Tibial nerve (tissue), 4 donors: ENCODE data around the gene SMIM29. TPM values are rescaled to one million over a fixed set of nuclear protein-coding genes. Genes with fewer than 3 reads are reported as not detected.
A peak's percentile ranks its signal among the peaks of the same experiment; 100 is the strongest.

Source experiments
- DNase-seq, 2 donors: peaks; one replicate each; pipeline ENCODE4 v3.0.0-alpha.2; 2019; ENCODE audit warnings: low spot score in 2 of 2
- H3K27ac ChIP-seq, 4 donors: fragments of 200-600 bp; sonication (generic) in 3 of 4; one replicate each; pipeline ENCODE4 v1.5.1; 2017 to 2019; ENCODE audit warnings: mild to moderate bottlenecking in 1 of 4
- H3K27me3 ChIP-seq, 2 donors: fragments of 200-600 bp; sonication (generic) in 1 of 2; one replicate each; pipeline versions ENCODE4 v1.5.1 to v1.6.0; 2017 to 2019
- H3K36me3 ChIP-seq, 3 donors: fragments of 200-600 bp; sonication (generic); one replicate each; pipeline ENCODE4 v1.5.1; 2018 to 2019
- H3K4me1 ChIP-seq, 4 donors: fragments of 200-600 bp; sonication (generic) in 3 of 4; one replicate each; pipeline ENCODE4 v1.5.1; 2017 to 2019
- H3K4me3 ChIP-seq, 4 donors: fragments of 200-600 bp; sonication (generic) in 3 of 4; one replicate each; pipeline ENCODE4 v1.5.1; 2017 to 2019; ENCODE audit warnings: mild to moderate bottlenecking in 1 of 4, moderate library complexity in 1 of 4
- H3K9me3 ChIP-seq, 4 donors: fragments of 200-600 bp; sonication (generic) in 3 of 4; one replicate each; pipeline ENCODE4 v1.5.1; 2017 to 2019
- CTCF ChIP-seq, 5 experiments: fragments of 200-600 bp in 3 of 5; fragments of 450-650 bp in 2 of 5; sonication (generic) in 3 of 5; IDR thresholded peaks; one replicate each; pipeline ENCODE4 v1.5.1; 2016 to 2019; ENCODE audit warnings: antibody characterized with exemption in 5 of 5, mild to moderate bottlenecking in 3 of 5, moderate library complexity in 2 of 5
- EP300 ChIP-seq, 2 donors: sonication (generic); formaldehyde crosslinking; IDR thresholded peaks; one replicate each; pipeline ENCODE4 v1.6.1; 2017; ENCODE audit warnings: antibody characterized with exemption in 2 of 2, mild to moderate bottlenecking in 1 of 2
- POLR2A ChIP-seq, 2 donors: fragments of 450-650 bp; IDR thresholded peaks; one replicate each; pipeline ENCODE4 v1.6.1; 2017; ENCODE audit warnings: antibody characterized with exemption in 2 of 2, mild to moderate bottlenecking in 2 of 2, moderate library complexity in 2 of 2
- WGBS, 2 donors: methylation state at CpG; one replicate each; pipeline ENCODE4 v1.1.5; 2018; 5-methylcytosine and 5-hydroxymethylcytosine counted together
- total RNA-seq, 4 donors: library from RNA; depleted of rRNA; stranded (reverse); fragments of >200 nt; gene quantifications; one replicate each; pipeline ENCODE4 v1.1.0, GENCODE V29; 2016

The SMIM29 gene
- total RNA-seq, 4 donors from 2014 or later = 36.3 to 51.9 (median 42.9) TPM

- DNase-seq = peak in 1 of 2 donors; percentile 32
These were observed 13.3 kb downstream of the SMIM29 start for GRCh38 chr6:34235307-34236130.

GRCh38 chr6:34234667-34235306, 14.0 kb downstream of the SMIM29 start:
- DNase-seq = no peak
- Histone ChIP-seq H3K4me1 (peaks cover 0 to 40% (median 13%) of the 10 kb centered on the region in 4 donors), H3K27ac (peak overlapping the region in 3 of 4 donors; percentile 82 to 93 (median 90)), H3K4me3 (peak overlapping the region in 1 of 4 donors; percentile 58), H3K36me3 (no peaks in the 10 kb centered on the region), H3K27me3 (no peaks in the 10 kb centered on the region), H3K9me3 (no peaks in the 10 kb centered on the region)
- WGBS, 2 donors = 65 to 74% methylated on average over 30 to 53 of the region's 53 CpGs
- TF ChIP-seq EP300 (IDR thresholded peaks at IDR 0.05) = no peak
- TF ChIP-seq POLR2A (IDR thresholded peaks at IDR 0.05) = no peak
- TF ChIP-seq CTCF (IDR thresholded peaks at IDR 0.05) = no peak

More at GRCh38 chr6:34235307-34236130, 13.3 kb downstream of the SMIM29 start:
- H3K36me3 ChIP-seq = peaks cover 0 to 2% (median 0%) of the 10 kb centered on the region in 3 donors
- H3K4me1 ChIP-seq = peaks cover 0 to 42% (median 13%) of the 10 kb centered on the region in 4 donors
- peak overlapping the region; percentile 78 to 93 (median 86) for H3K27ac ChIP-seq
- H3K4me3 ChIP-seq = peak overlapping the region; percentile 51 to 73 (median 64)
- 24 to 29% methylated on average over 18 to 41 of the region's 75 CpGs for WGBS, 2 donors
- no peaks in the 10 kb centered on the region for H3K27me3 ChIP-seq
- no peaks in the 10 kb centered on the region for H3K9me3 ChIP-seq
- TF ChIP-seq POLR2A (IDR thresholded peaks at IDR 0.05) = peak in 1 of 2 donors; percentile 8
- no peak for TF ChIP-seq EP300 (IDR thresholded peaks at IDR 0.05)
- peak in 1 of 5 experiments; percentile 14 for TF ChIP-seq CTCF (IDR thresholded peaks at IDR 0.05)

- no peaks in the 10 kb centered on the region for H3K36me3 ChIP-seq
- WGBS, 2 donors = 90 to 91% methylated on average over 7 of the region's 7 CpGs
- peaks cover 0 to 34% (median 13%) of the 10 kb centered on the region in 4 donors for H3K4me1 ChIP-seq
- TF ChIP-seq CTCF (IDR thresholded peaks at IDR 0.05) = no peak
- no peak for TF ChIP-seq POLR2A (IDR thresholded peaks at IDR 0.05)
- TF ChIP-seq EP300 (IDR thresholded peaks at IDR 0.05) = no peak
- no peak overlapping the region for H3K4me3 ChIP-seq
- H3K27me3 ChIP-seq = no peaks in the 10 kb centered on the region
- H3K27ac ChIP-seq = peak overlapping the region in 2 of 4 donors; percentile 82 to 90
- H3K9me3 ChIP-seq = no peaks in the 10 kb centered on the region
- peak in 1 of 2 donors; percentile 8 for DNase-seq
These were observed 14.9 kb downstream of the SMIM29 start for GRCh38 chr6:34233867-34234266.

- no peak overlapping the region for H3K4me3 ChIP-seq
- 70 to 76% methylated on average over 5 of the region's 5 CpGs for WGBS, 2 donors
- no peaks in the 10 kb centered on the region for H3K27me3 ChIP-seq
- H3K4me1 ChIP-seq = peaks cover 0 to 26% (median 9%) of the 10 kb centered on the region in 4 donors
- H3K9me3 ChIP-seq = no peaks in the 10 kb centered on the region
- TF ChIP-seq CTCF (IDR thresholded peaks at IDR 0.05) (no peak), POLR2A (IDR thresholded peaks at IDR 0.05) (no peak), EP300 (IDR thresholded peaks at IDR 0.05) (no peak)
- DNase-seq = peak in 1 of 2 donors; percentile 1
- H3K36me3 ChIP-seq = no peaks in the 10 kb centered on the region
- H3K27ac ChIP-seq = peak overlapping the region in 1 of 4 donors; percentile 41
These were observed 15.9 kb downstream of the SMIM29 start for GRCh38 chr6:34232901-34233300.
